Vagina (tissue), 2 donors: ENCODE data around the gene AMPD3. TPM values are rescaled to one million over a fixed set of nuclear protein-coding genes. Genes with fewer than 3 reads are reported as not detected.

Source experiments
- DNase-seq, 2 donors: peaks; one replicate each; pipeline ENCODE4 v3.0.0-alpha.2; 2017; ENCODE audit errors: extremely low spot score in 2 of 2
- H3K27ac ChIP-seq: fragments of 200-600 bp; sonication (generic); one replicate; pipeline ENCODE4 v1.5.1; 2019
- H3K27me3 ChIP-seq: fragments of 200-600 bp; sonication (generic); one replicate; pipeline ENCODE4 v1.5.1; 2019
- H3K36me3 ChIP-seq, 2 donors: fragments of 200-600 bp; sonication (generic); one replicate each; pipeline ENCODE4 v1.5.1; 2017 to 2019
- H3K4me1 ChIP-seq: fragments of 200-600 bp; sonication (generic); one replicate; pipeline ENCODE4 v1.5.1; 2019
- H3K4me3 ChIP-seq, 2 donors: fragments of 200-600 bp; sonication (generic); 1 replicate in 1 of 2; 2 replicates in 1 of 2; pipeline ENCODE4 v1.5.1; 2016 to 2019
- H3K9me3 ChIP-seq: fragments of 200-600 bp; sonication (generic); one replicate; pipeline ENCODE4 v1.5.1; 2019
- CTCF ChIP-seq, 3 experiments: fragments of 450-650 bp in 2 of 3; fragments of 200-600 bp in 1 of 3; sonication (generic) in 1 of 3; IDR thresholded peaks; one replicate each; pipeline ENCODE4 v1.5.1; 2017 to 2019; ENCODE audit warnings: antibody characterized with exemption in 3 of 3, mild to moderate bottlenecking in 2 of 3, moderate library complexity in 2 of 3
- POLR2A ChIP-seq, 2 donors: fragments of 450-650 bp; IDR thresholded peaks; one replicate each; pipeline ENCODE4 v1.6.1; 2017; ENCODE audit warnings: antibody characterized with exemption in 2 of 2, mild to moderate bottlenecking in 2 of 2, moderate library complexity in 2 of 2
- POLR2AphosphoS5 ChIP-seq, 2 donors: sonication (generic); formaldehyde crosslinking; IDR thresholded peaks; one replicate each; pipeline ENCODE4 v1.9.0; 2017; ENCODE audit warnings: antibody characterized with exemption in 2 of 2, mild to moderate bottlenecking in 2 of 2, low read depth in 1 of 2; ENCODE audit not compliant: insufficient read depth in 1 of 2
- intact Hi-C: fragments of 100-400 bp; cut with DNase I; formaldehyde crosslinking; loops from one replicate; pipeline ENCODE4 v1.15.1; 2023
- total RNA-seq: library from RNA; depleted of rRNA; stranded (reverse); fragments of >200 nt; gene quantifications from one replicate; pipeline ENCODE4 v1.2.3, GENCODE V29; 2016

AMPD3 gene
- total RNA-seq, 1 donor from 2014 or later, result 20.1 TPM

GRCh38 chr11:10450462-10451425, 4.3 kb upstream of the AMPD3 start:
- H3K4me3 ChIP-seq, result peak overlapping the region; percentile 54 to 64
- intact Hi-C loops, result no loop called here
- no peaks in the 10 kb centered on the region for H3K9me3 ChIP-seq
- DNase-seq, result no peak
- no peaks in the 10 kb centered on the region for H3K36me3 ChIP-seq
- peaks cover 29% of the 10 kb centered on the region for H3K4me1 ChIP-seq
- peak overlapping the region; percentile 86 for H3K27ac ChIP-seq
- H3K27me3 ChIP-seq, result no peaks in the 10 kb centered on the region
- no peak for TF ChIP-seq POLR2AphosphoS5 (IDR thresholded peaks at IDR 0.05; ENCODE audit: insufficient read depth in 1 of 2, low read depth in 1 of 2)
- TF ChIP-seq CTCF (IDR thresholded peaks at IDR 0.05), result peak in 1 of 3 experiments; percentile 28

GRCh38 chr11:10451426-10452116, 3.5 kb upstream of the AMPD3 start:
- Histone ChIP-seq H3K4me3 (peak overlapping the region; percentile 54 to 64), H3K9me3 (no peaks in the 10 kb centered on the region), H3K27me3 (no peaks in the 10 kb centered on the region), H3K4me1 (peaks cover 36% of the 10 kb centered on the region), H3K36me3 (no peaks in the 10 kb centered on the region), H3K27ac (peak overlapping the region; percentile 86)
- intact Hi-C loops, result no loop called here
- no peak for DNase-seq
- TF ChIP-seq POLR2A (IDR thresholded peaks at IDR 0.05), result no peak
- no peak for TF ChIP-seq CTCF (IDR thresholded peaks at IDR 0.05)
- no peak for TF ChIP-seq POLR2AphosphoS5 (IDR thresholded peaks at IDR 0.05; ENCODE audit: insufficient read depth in 1 of 2, low read depth in 1 of 2)

- Histone ChIP-seq H3K4me1 (peaks cover 36% of the 10 kb centered on the region), H3K27ac (no peak overlapping the region), H3K27me3 (no peaks in the 10 kb centered on the region), H3K36me3 (no peaks in the 10 kb centered on the region), H3K9me3 (no peaks in the 10 kb centered on the region), H3K4me3 (peak overlapping the region in 1 of 2 donors; percentile 54)
- intact Hi-C loops, result no loop called here
- no peak for DNase-seq
- no peak for TF ChIP-seq CTCF (IDR thresholded peaks at IDR 0.05)
- no peak for TF ChIP-seq POLR2A (IDR thresholded peaks at IDR 0.05)
- no peak for TF ChIP-seq POLR2AphosphoS5 (IDR thresholded peaks at IDR 0.05; ENCODE audit: insufficient read depth in 1 of 2, low read depth in 1 of 2)
Observed at GRCh38 chr11:10452211-10452767, 2.8 kb upstream of the AMPD3 start.

DNA sequence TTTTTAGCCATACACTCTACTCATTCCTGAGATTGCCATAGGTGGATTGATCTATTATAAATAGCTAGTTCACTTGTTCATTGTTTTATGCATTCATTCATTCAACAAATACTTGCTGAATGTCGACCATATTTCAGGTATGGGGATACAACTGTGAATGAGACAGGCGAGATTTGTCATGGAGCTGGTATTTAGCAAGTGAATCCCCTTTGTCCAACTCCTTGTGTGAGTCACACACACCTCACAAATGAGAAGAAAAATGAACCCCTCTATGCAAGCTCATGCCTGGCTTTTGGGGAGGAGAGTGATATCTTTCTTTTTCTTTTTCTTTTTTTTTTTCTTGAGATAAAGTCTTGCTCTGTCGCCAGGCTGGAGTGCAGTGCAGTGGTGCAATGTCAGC, 1.8 kb upstream of the AMPD3 start:
- Histone ChIP-seq H3K4me3 (no peak overlapping the region), H3K4me1 (peaks cover 36% of the 10 kb centered on the region), H3K27me3 (no peaks in the 10 kb centered on the region), H3K27ac (no peak overlapping the region), H3K36me3 (no peaks in the 10 kb centered on the region), H3K9me3 (no peaks in the 10 kb centered on the region)
- intact Hi-C loops, result no loop called here
- TF ChIP-seq CTCF (IDR thresholded peaks at IDR 0.05), result no peak
- no peak for TF ChIP-seq POLR2A (IDR thresholded peaks at IDR 0.05)
- DNase-seq, result no peak
